Body of pancreas (tissue), 4 donors: ENCODE results near the gene MBP.
"Not testable (repeated sequence)": the region's sequence is repeated elsewhere in the genome, so short reads cannot be mapped to it uniquely, and the experiment has no call there.

Experiments used
- POLR2A ChIP-seq, 3 donors: fragments of 450-650 bp; IDR thresholded peaks; one replicate each; pipeline ENCODE4 v1.6.1; 2016; ENCODE audit warnings: antibody characterized with exemption in 3 of 3, mild to moderate bottlenecking in 2 of 3
- TF ChIP-seq, protein P1 (sequence below), 7 experiments: fragments of 450-650 bp in 4 of 7; fragments of 200-600 bp in 3 of 7; sonication (generic) in 3 of 7; IDR thresholded peaks; one replicate each; pipeline ENCODE4 v1.5.1; 2016 to 2019; ENCODE audit warnings: antibody characterized with exemption in 7 of 7

DNA sequence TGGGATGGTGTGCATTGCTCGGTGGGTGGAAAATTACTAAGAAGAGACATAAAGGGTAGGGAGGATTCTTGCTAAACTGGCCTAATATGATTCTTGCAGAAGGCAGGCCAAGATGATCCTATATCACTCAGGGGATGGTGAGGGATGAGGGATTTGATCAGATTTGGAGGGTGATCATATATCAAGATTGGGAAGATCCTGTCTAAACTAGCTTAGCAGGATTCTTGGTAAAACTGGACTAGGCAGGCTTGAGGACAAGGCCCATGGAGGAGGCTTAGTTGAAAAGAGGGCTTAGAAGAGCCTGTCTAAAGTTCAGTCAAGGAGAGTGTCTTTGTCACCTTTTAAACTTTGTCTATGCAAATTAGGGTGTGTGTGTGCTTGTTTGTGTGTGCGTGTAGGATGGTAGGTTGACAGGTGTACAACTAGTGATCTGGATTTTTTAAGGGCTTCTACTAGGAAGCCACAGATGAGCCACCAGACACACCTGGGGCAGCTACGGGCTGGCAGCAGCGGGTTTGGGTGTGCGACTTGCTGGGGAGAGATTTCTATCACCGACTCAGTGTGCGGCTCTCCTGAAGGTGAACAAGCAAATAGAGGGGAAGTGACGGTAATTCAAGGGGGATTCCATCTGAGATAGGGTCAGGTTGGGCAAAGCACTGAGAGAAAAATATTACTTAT lies 142.1 kb downstream of the MBP start:
- not testable (repeated sequence) for TF ChIP-seq POLR2A (IDR thresholded peaks at IDR 0.05)
- TF ChIP-seq, protein P1, sequence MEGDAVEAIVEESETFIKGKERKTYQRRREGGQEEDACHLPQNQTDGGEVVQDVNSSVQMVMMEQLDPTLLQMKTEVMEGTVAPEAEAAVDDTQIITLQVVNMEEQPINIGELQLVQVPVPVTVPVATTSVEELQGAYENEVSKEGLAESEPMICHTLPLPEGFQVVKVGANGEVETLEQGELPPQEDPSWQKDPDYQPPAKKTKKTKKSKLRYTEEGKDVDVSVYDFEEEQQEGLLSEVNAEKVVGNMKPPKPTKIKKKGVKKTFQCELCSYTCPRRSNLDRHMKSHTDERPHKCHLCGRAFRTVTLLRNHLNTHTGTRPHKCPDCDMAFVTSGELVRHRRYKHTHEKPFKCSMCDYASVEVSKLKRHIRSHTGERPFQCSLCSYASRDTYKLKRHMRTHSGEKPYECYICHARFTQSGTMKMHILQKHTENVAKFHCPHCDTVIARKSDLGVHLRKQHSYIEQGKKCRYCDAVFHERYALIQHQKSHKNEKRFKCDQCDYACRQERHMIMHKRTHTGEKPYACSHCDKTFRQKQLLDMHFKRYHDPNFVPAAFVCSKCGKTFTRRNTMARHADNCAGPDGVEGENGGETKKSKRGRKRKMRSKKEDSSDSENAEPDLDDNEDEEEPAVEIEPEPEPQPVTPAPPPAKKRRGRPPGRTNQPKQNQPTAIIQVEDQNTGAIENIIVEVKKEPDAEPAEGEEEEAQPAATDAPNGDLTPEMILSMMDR (IDR thresholded peaks at IDR 0.05): not testable (repeated sequence)
